Gastrocnemius medialis (tissue), 4 donors: ENCODE measurements around the gene C17orf67.

ENCODE experiments used
- POLR2A ChIP-seq, 2 donors: fragments of 450-650 bp; IDR thresholded peaks; one replicate each; pipeline ENCODE4 v1.6.1; 2017; ENCODE audit warnings: antibody characterized with exemption in 2 of 2, mild to moderate bottlenecking in 2 of 2, moderate library complexity in 2 of 2
- TF ChIP-seq, protein P1 (sequence below), 5 experiments: fragments of 450-650 bp in 3 of 5; fragments of 200-600 bp in 2 of 5; sonication (generic) in 2 of 5; IDR thresholded peaks in 4 of 5; conservative IDR thresholded peaks in 1 of 5; 1 replicate in 4 of 5; 2 replicates in 1 of 5; pipeline ENCODE4 v1.5.1; 2016 to 2019; ENCODE audit warnings: antibody characterized with exemption in 5 of 5, mild to moderate bottlenecking in 3 of 5, moderate library complexity in 3 of 5

DNA sequence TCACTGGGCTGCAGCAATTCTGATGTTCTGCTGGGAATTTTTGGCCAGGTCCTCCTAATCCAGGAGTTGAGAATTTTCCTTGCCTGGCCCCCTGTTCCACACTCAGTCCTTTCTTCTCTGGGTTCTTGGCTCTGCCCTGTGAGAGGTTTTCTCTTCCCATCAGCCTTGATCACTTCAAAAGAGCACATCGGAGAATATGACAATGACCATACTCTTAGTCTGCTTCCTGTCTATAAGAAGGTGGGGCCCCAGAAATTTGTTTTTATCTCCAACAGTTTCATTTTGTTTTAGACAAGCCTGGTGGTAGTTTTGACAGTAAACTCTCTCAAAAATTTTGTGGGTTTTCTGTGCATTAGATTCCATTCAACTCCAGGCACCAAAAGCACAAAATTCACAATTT lies 70.7 kb downstream of the C17orf67 start:
- TF ChIP-seq, protein P1, sequence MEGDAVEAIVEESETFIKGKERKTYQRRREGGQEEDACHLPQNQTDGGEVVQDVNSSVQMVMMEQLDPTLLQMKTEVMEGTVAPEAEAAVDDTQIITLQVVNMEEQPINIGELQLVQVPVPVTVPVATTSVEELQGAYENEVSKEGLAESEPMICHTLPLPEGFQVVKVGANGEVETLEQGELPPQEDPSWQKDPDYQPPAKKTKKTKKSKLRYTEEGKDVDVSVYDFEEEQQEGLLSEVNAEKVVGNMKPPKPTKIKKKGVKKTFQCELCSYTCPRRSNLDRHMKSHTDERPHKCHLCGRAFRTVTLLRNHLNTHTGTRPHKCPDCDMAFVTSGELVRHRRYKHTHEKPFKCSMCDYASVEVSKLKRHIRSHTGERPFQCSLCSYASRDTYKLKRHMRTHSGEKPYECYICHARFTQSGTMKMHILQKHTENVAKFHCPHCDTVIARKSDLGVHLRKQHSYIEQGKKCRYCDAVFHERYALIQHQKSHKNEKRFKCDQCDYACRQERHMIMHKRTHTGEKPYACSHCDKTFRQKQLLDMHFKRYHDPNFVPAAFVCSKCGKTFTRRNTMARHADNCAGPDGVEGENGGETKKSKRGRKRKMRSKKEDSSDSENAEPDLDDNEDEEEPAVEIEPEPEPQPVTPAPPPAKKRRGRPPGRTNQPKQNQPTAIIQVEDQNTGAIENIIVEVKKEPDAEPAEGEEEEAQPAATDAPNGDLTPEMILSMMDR (IDR thresholded peaks at IDR 0.05 in 4 of 5, conservative IDR thresholded peaks at IDR 0.05 in 1 of 5), result no peak
- no peak for TF ChIP-seq POLR2A (IDR thresholded peaks at IDR 0.05)
